GM18907 (cell line): ENCODE measurements around the gene SSBP4.

Experiments
- ATAC-seq: cut with Tn5 transposase; IDR thresholded peaks from one replicate; pipeline ENCODE4 v1.9.1; 2021; ENCODE audit warnings: mild to moderate bottlenecking, moderate library complexity; ENCODE audit not compliant: unreplicated experiment

The SSBP4 gene

DNA sequence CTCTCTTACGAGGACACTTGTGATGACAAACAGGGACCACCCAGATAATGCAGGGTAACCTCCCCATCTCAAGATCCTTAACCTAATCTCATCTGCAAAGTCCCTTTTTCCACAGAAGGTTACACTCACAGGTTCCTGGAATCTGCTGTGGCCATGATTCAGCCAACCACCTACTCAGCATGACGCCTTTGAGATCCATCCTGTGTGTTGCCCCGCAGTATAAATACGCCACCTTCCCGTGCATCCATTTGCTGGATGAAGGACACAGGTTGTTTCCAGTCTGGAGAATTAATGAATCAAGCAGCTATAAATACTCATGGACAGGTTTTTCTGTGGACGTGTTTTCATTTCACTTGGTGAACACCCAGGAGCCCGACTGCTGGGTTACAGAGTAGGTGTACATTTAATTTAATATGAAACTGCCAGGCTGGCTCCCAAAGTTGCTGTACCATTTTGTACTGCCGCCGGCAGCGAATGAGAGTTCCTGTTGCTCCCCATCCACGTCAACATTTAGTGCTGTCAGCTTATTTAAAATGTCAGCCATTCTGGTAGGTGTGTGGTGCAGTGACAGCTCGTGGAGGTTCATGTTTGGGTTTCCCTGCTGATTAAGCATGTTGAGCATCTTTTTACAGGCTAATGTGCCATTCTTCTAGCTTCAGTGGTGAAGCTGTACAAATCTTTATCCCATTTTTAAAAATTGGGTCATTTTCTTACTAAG, 62.5 kb downstream of the SSBP4 start:
- ATAC-seq, result no peak

DNA sequence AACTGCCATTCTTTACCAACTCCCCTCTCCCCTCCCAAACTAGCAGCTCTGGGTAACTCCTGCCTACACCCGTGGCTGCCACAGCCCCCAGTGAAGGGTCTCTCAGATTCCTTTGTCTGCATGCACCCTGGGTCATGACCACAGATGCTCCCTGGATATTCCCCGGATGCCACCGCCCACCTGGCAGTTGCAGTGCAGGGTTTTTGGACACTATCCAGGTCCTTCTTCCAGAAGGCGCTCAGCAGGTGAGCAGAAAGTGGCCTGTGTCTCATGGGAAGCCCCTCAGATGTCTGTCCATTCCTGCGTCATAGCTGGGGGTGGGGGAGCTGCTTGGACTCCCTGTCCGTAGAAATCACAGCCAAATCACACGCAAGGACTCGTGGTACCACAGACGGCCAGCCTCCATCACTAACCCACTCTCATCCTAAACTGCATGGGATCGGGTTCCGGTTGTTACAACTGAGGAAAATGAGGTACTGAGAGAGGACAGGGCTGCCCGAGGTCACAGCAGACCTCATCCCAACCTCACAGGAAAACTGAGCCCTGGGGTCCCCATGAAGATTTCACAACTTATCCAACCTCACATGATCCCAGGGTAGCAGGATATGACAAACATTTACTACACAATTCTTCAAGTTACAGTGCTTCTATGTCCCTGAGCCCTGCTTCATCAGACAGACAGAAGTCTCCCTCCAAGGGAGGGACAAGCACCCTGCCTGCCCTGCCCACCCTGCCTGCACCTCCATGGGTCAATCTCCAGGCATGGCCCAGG, 64.1 kb downstream of the SSBP4 start:
- no peak for ATAC-seq
